GM19099 (cell line): ENCODE measurements around the gene DIDO1.

Experiments
- POLR2A ChIP-seq: IDR thresholded peaks from 3 replicates; pipeline ENCODE4 v1.6.1; 2011; ENCODE audit warnings: low read depth; ENCODE audit not compliant: insufficient read length; ENCODE audit errors: extremely low read depth

Gene DIDO1

GRCh38 chr20:62927128-62927705 lies 912 bp upstream of the DIDO1 start:
- TF ChIP-seq POLR2A, result no peak

- no peak for TF ChIP-seq POLR2A
Measured at GRCh38 chr20:62925420-62926228, 681 bp downstream of the DIDO1 start.

GRCh38 chr20:62925076-62925419 lies 1.3 kb downstream of the DIDO1 start:
- no peak for TF ChIP-seq POLR2A

GRCh38 chr20:62924442-62925075 lies 1.7 kb downstream of the DIDO1 start:
- no peak for TF ChIP-seq POLR2A

- no peak for TF ChIP-seq POLR2A
Measured at GRCh38 chr20:62923669-62924441, 2.5 kb downstream of the DIDO1 start.

GRCh38 chr20:62922451-62922921 lies 3.8 kb downstream of the DIDO1 start:
- no peak for TF ChIP-seq POLR2A

- TF ChIP-seq POLR2A, result no peak
Measured at GRCh38 chr20:62921119-62921687, 5.1 kb downstream of the DIDO1 start.

GRCh38 chr20:62920039-62920645 lies 6.2 kb downstream of the DIDO1 start:
- TF ChIP-seq POLR2A, result no peak

- no peak for TF ChIP-seq POLR2A
Measured at GRCh38 chr20:62918831-62919230, 7.5 kb downstream of the DIDO1 start.

- no peak for TF ChIP-seq POLR2A
Measured at GRCh38 chr20:62918147-62918546, 8.2 kb downstream of the DIDO1 start.

- no peak for TF ChIP-seq POLR2A
Measured at GRCh38 chr20:62917720-62918119, 8.6 kb downstream of the DIDO1 start.

GRCh38 chr20:62916703-62917476 lies 9.4 kb downstream of the DIDO1 start:
- no peak for TF ChIP-seq POLR2A

GRCh38 chr20:62914970-62915457 lies 11.3 kb downstream of the DIDO1 start:
- no peak for TF ChIP-seq POLR2A

GRCh38 chr20:62914436-62914835 lies 11.9 kb downstream of the DIDO1 start:
- TF ChIP-seq POLR2A, result no peak

- TF ChIP-seq POLR2A, result no peak
Measured at GRCh38 chr20:62913043-62913630, 13.2 kb downstream of the DIDO1 start.
